SK-N-SH treated with all-trans-retinoic acid at 6 μM for 48 hours (cell line): ENCODE measurements around the gene IP6K3.

Experiments used
- ATAC-seq: fragments of 200-7000 bp; cut with Tn5 transposase; 3 replicates; pipeline ENCODE4 v1.9.1; 2020; ENCODE audit warnings: mild to moderate bottlenecking, moderate library complexity
- ARNTL ChIP-seq: fragments of 450-650 bp; formaldehyde crosslinking; IDR thresholded peaks from 2 replicates; pipeline ENCODE4 v1.5.0; 2020; ENCODE audit warnings: low read depth, mild to moderate bottlenecking, moderate library complexity, borderline replicate concordance
- CSDC2 ChIP-seq: fragments of 250-450 bp; sonication (Bioruptor Pico); IDR thresholded peaks from 2 replicates; pipeline ENCODE4 v1.5.0; 2020; ENCODE audit warnings: mild to moderate bottlenecking, moderate library complexity
- ESRRG ChIP-seq: fragments of 250-450 bp; sonication (Bioruptor Pico); IDR thresholded peaks from 2 replicates; pipeline ENCODE4 v1.6.1; 2021; ENCODE audit warnings: mild to moderate bottlenecking
- GLIS3 ChIP-seq: fragments of 250-450 bp; sonication (Bioruptor Pico); IDR thresholded peaks from 2 replicates; pipeline ENCODE4 v1.5.0; 2020; ENCODE audit warnings: mild to moderate bottlenecking, moderate library complexity
- OSR1 ChIP-seq: fragments of 250-450 bp; sonication (Bioruptor Pico); IDR thresholded peaks from 2 replicates; pipeline ENCODE4 v1.8.0; 2022; ENCODE audit warnings: moderate library complexity, mild to moderate bottlenecking, inconsistent platforms
- PPARA ChIP-seq: fragments of 250-450 bp; sonication (Bioruptor Pico); IDR thresholded peaks from 2 replicates; pipeline ENCODE4 v1.5.0; 2020; ENCODE audit warnings: mild to moderate bottlenecking, borderline replicate concordance
- SNAI2 ChIP-seq: fragments of 250-450 bp; sonication (Bioruptor Pico); IDR thresholded peaks from 2 replicates; pipeline ENCODE4 v1.5.0; 2020; ENCODE audit warnings: mild to moderate bottlenecking, moderate library complexity
- TOX ChIP-seq: fragments of 250-450 bp; sonication (Bioruptor Pico); IDR thresholded peaks from 2 replicates; pipeline ENCODE4 v1.8.0; 2021; ENCODE audit warnings: mild to moderate bottlenecking, moderate library complexity, borderline replicate concordance
- ZC3H10 ChIP-seq: fragments of 250-450 bp; sonication (Bioruptor Pico); IDR thresholded peaks from 2 replicates; pipeline ENCODE4 v1.5.1; 2021; ENCODE audit warnings: mild to moderate bottlenecking, moderate library complexity
- ZFP3 ChIP-seq: fragments of 250-450 bp; sonication (Bioruptor Pico); IDR thresholded peaks from 2 replicates; pipeline ENCODE4 v1.5.0; 2020; ENCODE audit warnings: mild to moderate bottlenecking, moderate library complexity
- ZFP30 ChIP-seq: fragments of 450-650 bp; formaldehyde crosslinking; IDR thresholded peaks from 2 replicates; pipeline ENCODE4 v1.5.0; 2022; ENCODE audit warnings: mild to moderate bottlenecking, moderate library complexity
- ZNF70 ChIP-seq: fragments of 450-650 bp; formaldehyde crosslinking; IDR thresholded peaks from 2 replicates; pipeline ENCODE4 v1.5.0; 2020; ENCODE audit warnings: mild to moderate bottlenecking, moderate library complexity
- ZNF8 ChIP-seq: fragments of 450-650 bp; formaldehyde crosslinking; IDR thresholded peaks from 2 replicates; pipeline ENCODE4 v1.5.0; 2020; ENCODE audit warnings: mild to moderate bottlenecking, moderate library complexity
- TF ChIP-seq, protein P1 (sequence below): fragments of 250-450 bp; sonication (Bioruptor Pico); IDR thresholded peaks from 2 replicates; pipeline ENCODE4 v1.5.0; 2020; ENCODE audit warnings: mild to moderate bottlenecking, moderate library complexity
- TF ChIP-seq, protein P2 (sequence below): fragments of 250-450 bp; sonication (Bioruptor Pico); IDR thresholded peaks from 2 replicates; pipeline ENCODE4 v1.5.1; 2021; ENCODE audit warnings: mild to moderate bottlenecking, moderate library complexity
- TF ChIP-seq, protein P3 (sequence below): fragments of 250-450 bp; sonication (Bioruptor Pico); IDR thresholded peaks from 2 replicates; pipeline ENCODE4 v1.8.0; 2021; ENCODE audit warnings: low read depth, mild to moderate bottlenecking, moderate library complexity, borderline replicate concordance
- TF ChIP-seq, protein P4 (sequence below): fragments of 250-450 bp; sonication (Bioruptor Pico); IDR thresholded peaks from 2 replicates; pipeline ENCODE4 v1.8.0; 2020; ENCODE audit warnings: mild to moderate bottlenecking, moderate library complexity, borderline replicate concordance
- TF ChIP-seq, protein P5 (sequence below): fragments of 250-450 bp; sonication (Bioruptor Pico); IDR thresholded peaks from 2 replicates; pipeline ENCODE4 v1.5.1; 2020; ENCODE audit warnings: low read depth, mild to moderate bottlenecking, moderate library complexity

IP6K3 gene

DNA sequence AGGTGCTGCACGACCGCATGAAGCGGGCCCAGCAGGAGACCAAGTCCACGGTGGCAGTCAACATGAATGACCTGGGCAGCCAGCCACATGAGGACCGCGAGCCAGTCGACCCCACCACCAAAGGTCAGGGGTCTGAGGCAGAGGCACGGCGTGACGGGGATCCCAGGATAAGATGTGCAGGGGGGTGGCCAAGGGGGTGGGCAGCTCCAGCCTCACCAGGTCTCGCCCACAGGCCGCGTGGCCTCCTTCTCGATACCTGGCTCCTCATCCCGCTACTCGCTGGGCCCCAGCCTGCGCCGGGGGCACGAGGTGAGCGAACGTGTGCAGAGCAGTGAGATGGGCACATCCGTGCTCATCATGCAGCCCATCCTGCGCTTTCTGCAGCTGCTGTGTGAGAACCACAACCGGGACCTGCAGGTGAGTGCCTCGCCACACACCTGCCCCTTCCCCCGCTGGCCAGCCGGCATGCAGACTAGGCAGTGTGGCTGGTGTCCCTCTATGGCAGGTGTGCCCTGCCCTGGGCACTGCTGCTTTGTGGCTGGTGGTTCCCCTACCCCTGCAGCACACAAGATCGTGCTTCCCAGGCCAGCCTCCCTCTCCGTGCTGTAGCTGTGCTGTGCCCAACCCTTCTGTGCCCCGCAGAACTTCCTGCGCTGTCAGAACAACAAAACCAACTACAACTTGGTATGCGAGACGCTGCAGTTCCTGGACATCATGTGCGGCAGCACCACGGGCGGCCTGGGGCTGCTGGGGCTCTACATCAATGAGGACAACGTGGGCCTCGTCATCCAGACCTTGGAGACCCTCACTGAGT, 61.1 kb downstream of the IP6K3 start:
- ATAC-seq = no peak
- TF ChIP-seq TOX (CRISPR knock-in tag) (no peak), ZC3H10 (CRISPR knock-in tag) (no peak)
- TF ChIP-seq, protein P1, sequence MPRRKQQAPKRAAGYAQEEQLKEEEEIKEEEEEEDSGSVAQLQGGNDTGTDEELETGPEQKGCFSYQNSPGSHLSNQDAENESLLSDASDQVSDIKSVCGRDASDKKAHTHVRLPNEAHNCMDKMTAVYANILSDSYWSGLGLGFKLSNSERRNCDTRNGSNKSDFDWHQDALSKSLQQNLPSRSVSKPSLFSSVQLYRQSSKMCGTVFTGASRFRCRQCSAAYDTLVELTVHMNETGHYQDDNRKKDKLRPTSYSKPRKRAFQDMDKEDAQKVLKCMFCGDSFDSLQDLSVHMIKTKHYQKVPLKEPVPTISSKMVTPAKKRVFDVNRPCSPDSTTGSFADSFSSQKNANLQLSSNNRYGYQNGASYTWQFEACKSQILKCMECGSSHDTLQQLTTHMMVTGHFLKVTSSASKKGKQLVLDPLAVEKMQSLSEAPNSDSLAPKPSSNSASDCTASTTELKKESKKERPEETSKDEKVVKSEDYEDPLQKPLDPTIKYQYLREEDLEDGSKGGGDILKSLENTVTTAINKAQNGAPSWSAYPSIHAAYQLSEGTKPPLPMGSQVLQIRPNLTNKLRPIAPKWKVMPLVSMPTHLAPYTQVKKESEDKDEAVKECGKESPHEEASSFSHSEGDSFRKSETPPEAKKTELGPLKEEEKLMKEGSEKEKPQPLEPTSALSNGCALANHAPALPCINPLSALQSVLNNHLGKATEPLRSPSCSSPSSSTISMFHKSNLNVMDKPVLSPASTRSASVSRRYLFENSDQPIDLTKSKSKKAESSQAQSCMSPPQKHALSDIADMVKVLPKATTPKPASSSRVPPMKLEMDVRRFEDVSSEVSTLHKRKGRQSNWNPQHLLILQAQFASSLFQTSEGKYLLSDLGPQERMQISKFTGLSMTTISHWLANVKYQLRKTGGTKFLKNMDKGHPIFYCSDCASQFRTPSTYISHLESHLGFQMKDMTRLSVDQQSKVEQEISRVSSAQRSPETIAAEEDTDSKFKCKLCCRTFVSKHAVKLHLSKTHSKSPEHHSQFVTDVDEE (CRISPR knock-in tag) = no peak

DNA sequence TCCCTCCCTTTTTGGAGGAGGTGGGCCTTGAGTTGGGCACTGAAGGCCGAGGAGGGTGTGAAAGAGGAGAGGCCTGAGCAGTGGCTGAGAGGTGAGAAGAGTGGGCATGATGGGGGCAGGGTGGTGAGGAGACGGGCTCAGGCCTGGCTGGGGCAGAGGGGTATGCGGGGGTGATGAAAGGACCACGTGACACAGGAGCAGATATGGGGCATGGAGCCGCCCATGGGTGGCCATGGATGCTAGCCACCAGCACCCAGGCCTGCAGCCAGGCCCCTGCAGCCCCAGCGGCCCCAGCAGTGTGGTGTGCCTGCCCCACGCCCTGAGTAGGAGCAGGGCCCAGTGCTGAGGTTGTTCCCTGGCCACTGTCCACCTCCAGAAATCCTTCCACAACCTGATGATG, 61.7 kb downstream of the IP6K3 start:
- TF ChIP-seq ZNF8 (no peak), SNAI2 (CRISPR knock-in tag) (no peak), CSDC2 (CRISPR knock-in tag) (no peak), GLIS3 (CRISPR knock-in tag) (no peak), ZC3H10 (CRISPR knock-in tag) (no peak), ARNTL (CRISPR knock-in tag) (no peak), ZNF70 (CRISPR knock-in tag) (no peak), OSR1 (CRISPR knock-in tag) (no peak), ZFP30 (CRISPR knock-in tag) (no peak), ESRRG (CRISPR knock-in tag) (no peak), ZFP3 (no peak), PPARA (CRISPR knock-in tag) (no peak)
- TF ChIP-seq, protein P1 (CRISPR knock-in tag) = no peak
- TF ChIP-seq, protein P2, sequence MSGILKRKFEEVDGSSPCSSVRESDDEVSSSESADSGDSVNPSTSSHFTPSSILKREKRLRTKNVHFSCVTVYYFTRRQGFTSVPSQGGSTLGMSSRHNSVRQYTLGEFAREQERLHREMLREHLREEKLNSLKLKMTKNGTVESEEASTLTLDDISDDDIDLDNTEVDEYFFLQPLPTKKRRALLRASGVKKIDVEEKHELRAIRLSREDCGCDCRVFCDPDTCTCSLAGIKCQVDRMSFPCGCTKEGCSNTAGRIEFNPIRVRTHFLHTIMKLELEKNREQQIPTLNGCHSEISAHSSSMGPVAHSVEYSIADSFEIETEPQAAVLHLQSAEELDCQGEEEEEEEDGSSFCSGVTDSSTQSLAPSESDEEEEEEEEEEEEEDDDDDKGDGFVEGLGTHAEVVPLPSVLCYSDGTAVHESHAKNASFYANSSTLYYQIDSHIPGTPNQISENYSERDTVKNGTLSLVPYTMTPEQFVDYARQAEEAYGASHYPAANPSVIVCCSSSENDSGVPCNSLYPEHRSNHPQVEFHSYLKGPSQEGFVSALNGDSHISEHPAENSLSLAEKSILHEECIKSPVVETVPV (CRISPR knock-in tag) = no peak
- TF ChIP-seq, protein P3, sequence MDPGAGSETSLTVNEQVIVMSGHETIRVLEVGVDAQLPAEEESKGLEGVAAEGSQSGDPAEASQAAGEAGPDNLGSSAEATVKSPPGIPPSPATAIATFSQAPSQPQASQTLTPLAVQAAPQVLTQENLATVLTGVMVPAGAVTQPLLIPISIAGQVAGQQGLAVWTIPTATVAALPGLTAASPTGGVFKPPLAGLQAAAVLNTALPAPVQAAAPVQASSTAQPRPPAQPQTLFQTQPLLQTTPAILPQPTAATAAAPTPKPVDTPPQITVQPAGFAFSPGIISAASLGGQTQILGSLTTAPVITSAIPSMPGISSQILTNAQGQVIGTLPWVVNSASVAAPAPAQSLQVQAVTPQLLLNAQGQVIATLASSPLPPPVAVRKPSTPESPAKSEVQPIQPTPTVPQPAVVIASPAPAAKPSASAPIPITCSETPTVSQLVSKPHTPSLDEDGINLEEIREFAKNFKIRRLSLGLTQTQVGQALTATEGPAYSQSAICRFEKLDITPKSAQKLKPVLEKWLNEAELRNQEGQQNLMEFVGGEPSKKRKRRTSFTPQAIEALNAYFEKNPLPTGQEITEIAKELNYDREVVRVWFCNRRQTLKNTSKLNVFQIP (CRISPR knock-in tag) = no peak
- TF ChIP-seq, protein P4, sequence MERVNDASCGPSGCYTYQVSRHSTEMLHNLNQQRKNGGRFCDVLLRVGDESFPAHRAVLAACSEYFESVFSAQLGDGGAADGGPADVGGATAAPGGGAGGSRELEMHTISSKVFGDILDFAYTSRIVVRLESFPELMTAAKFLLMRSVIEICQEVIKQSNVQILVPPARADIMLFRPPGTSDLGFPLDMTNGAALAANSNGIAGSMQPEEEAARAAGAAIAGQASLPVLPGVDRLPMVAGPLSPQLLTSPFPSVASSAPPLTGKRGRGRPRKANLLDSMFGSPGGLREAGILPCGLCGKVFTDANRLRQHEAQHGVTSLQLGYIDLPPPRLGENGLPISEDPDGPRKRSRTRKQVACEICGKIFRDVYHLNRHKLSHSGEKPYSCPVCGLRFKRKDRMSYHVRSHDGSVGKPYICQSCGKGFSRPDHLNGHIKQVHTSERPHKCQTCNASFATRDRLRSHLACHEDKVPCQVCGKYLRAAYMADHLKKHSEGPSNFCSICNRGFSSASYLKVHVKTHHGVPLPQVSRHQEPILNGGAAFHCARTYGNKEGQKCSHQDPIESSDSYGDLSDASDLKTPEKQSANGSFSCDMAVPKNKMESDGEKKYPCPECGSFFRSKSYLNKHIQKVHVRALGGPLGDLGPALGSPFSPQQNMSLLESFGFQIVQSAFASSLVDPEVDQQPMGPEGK (CRISPR knock-in tag) = no peak
- TF ChIP-seq, protein P5, sequence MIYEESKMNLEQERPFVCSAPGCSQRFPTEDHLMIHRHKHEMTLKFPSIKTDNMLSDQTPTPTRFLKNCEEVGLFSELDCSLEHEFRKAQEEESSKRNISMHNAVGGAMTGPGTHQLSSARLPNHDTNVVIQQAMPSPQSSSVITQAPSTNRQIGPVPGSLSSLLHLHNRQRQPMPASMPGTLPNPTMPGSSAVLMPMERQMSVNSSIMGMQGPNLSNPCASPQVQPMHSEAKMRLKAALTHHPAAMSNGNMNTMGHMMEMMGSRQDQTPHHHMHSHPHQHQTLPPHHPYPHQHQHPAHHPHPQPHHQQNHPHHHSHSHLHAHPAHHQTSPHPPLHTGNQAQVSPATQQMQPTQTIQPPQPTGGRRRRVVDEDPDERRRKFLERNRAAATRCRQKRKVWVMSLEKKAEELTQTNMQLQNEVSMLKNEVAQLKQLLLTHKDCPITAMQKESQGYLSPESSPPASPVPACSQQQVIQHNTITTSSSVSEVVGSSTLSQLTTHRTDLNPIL (CRISPR knock-in tag) = no peak
- ATAC-seq = no peak
